ENCODE data around the gene RIPK4. TPM values are rescaled to one million over a fixed set of nuclear protein-coding genes. Genes with fewer than 3 reads are reported as not detected.
A peak's percentile ranks its signal among the peaks of the same experiment; 100 is the strongest.

Gene RIPK4
- total and polyA plus RNA-seq, 2 of the 13 experiments (the other 11 are each of a cell fraction or from before 2014, with no cell fraction given), result 3.1 to 4.9 TPM

GRCh38 chr21:41706678-41707077 is 60.2 kb downstream of the RIPK4 start (continued):
- TF ChIP-seq ARNT2 (CRISPR knock-in tag; IDR thresholded peaks at IDR 0.05; ENCODE audit: low read depth) (no peak), HNF4G (IDR thresholded peaks at IDR 0.05; ENCODE audit: borderline replicate concordance, low read depth, low read length) (peak; percentile 87), HNF4G (CRISPR knock-in tag; IDR thresholded peaks at IDR 0.05; ENCODE audit: borderline replicate concordance, low read depth) (peak; percentile 62; the same call in 1 of the 2 replicates), ZMYM2 (CRISPR knock-in tag; IDR thresholded peaks at IDR 0.05) (0 out of 2 replicates have a peak, but pooled peaks have one; percentile 34), KDM5A (IDR thresholded peaks at IDR 0.05; ENCODE audit: borderline replicate concordance, low read length) (no peak), ZBTB37 (CRISPR knock-in tag; IDR thresholded peaks at IDR 0.05) (no peak), NR2F1 (CRISPR knock-in tag; IDR thresholded peaks at IDR 0.05) (peak in 1 of 2 experiments; percentile 76; a peak in 2 of 4 replicates), KAT8 (CRISPR knock-in tag; IDR thresholded peaks at IDR 0.05) (peak; percentile 54; the same call in 1 of the 2 replicates), SMC3 (IDR thresholded peaks at IDR 0.05; ENCODE audit: low read length) (peak; percentile 43), THRA (CRISPR knock-in tag; IDR thresholded peaks at IDR 0.05; ENCODE audit: borderline replicate concordance) (0 out of 2 replicates have a peak, but pooled peaks have one; percentile 35), ZNF430 (CRISPR knock-in tag; IDR thresholded peaks at IDR 0.05) (no peak), ZNF549 (CRISPR knock-in tag; IDR thresholded peaks at IDR 0.05) (no peak), ASH2L (IDR thresholded peaks at IDR 0.05; ENCODE audit: insufficient read length, low read depth, low read length) (no peak), SOX6 (IDR thresholded peaks at IDR 0.05) (no peak), SOX6 (CRISPR knock-in tag; IDR thresholded peaks at IDR 0.05) (peak; percentile 87), ZNF333 (CRISPR knock-in tag; IDR thresholded peaks at IDR 0.05; ENCODE audit: borderline replicate concordance) (no peak), SIX1 (CRISPR knock-in tag; IDR thresholded peaks at IDR 0.05; ENCODE audit: borderline replicate concordance) (no peak), PRDM10 (CRISPR knock-in tag; IDR thresholded peaks at IDR 0.05; ENCODE audit: low read depth) (no peak), NR3C1 (CRISPR knock-in tag; IDR thresholded peaks at IDR 0.05) (no peak)
